ENCODE measurements around the gene ETS2.
"Not testable (repeated sequence)": the region's sequence is repeated elsewhere in the genome, so short reads cannot be mapped to it uniquely, and the experiment has no call there.

ETS2 gene

GRCh38 chr21:38818325-38818723 lies 12.6 kb downstream of the ETS2 start:
- DNase-seq (ENCODE audit: low read depth) = no peak

DNA sequence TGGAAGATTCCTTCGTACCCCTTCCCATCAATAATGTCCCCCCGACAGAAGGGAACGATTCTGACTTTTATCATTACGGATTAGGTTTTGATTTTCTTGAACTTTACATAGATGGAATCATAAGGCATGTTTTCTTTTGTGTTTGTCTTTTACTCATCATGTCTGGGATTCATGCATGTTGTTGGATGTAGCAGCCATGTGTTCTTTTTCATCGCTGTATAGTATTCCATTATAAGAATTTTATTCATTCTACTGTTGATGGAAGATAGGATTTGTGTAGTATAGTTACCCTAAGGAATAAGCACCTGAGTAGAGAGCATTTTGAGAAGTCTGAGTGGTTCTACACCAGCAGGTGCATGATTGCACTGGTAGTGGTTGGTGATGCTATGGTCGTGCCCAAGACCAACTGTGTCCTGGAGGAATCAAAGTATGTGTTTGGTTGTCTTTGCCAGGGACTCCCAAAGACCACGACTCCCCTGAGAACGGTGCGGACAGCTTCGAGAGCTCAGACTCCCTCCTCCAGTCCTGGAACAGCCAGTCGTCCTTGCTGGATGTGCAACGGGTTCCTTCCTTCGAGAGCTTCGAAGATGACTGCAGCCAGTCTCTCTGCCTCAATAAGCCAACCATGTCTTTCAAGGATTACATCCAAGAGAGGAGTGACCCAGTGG lies 13.5 kb downstream of the ETS2 start:
- DNase-seq (ENCODE audit: low read depth) = no peak

DNA sequence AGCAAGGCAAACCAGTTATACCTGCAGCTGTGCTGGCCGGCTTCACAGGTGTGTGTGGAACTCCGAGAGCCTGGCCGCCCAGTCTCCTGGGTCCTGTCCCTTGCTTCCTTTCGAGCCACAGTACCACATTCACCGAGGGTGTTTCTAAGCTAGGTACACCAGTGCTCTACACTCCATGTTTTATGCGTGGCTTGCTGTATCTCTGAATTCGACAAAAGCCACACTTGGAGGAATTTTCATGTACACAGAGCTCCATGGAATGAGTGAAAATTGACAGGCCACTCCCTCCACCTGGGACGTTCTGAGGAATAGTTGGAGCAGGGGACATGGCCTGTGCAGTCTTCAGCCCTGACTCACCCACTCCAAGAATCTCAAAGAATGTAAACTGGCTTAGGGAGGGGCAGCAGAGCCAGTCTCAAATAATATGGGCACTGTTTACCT lies 14.0 kb downstream of the ETS2 start:
- peak; percentile 82 for DNase-seq (ENCODE audit: low read depth)

DNA sequence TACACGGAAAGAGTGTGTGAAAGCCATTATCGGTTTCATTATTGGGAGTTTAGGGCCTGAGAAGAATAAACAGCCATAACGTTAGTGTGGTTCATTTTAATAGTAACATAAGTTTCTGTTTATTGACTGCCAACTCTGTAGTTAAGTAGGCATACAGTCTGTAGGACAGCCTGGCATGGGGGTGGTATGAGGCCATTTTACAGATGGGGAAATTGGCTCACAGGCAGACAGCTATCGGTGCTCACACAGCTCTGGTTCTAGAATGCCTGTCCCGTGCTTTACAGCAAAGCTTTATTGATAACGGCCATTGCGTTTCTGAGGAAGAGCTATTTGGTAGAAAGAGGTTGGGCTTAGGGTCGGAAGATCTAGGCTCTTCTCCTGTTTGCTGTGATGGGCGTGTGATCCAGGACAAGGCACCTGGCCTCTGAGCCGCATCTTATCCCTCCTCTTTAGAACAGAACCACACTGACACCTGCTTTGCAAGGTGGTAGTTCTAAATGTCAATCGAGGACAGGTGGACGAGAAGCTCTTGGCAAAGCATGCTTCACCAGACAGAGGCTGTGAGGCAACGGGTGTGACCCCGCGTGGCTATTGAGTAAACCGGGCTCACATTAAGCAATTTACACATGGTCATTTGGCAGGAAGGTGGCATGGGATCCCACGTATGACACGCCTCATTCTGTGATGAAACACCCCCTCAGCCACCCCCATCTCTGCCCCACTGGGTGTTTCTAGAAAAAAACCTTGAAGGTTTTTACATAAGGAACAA lies 14.9 kb downstream of the ETS2 start:
- no peak for DNase-seq (ENCODE audit: low read depth)

- DNase-seq (ENCODE audit: low read depth) = no peak
These were observed 15.5 kb downstream of the ETS2 start for GRCh38 chr21:38821248-38821647.

DNA sequence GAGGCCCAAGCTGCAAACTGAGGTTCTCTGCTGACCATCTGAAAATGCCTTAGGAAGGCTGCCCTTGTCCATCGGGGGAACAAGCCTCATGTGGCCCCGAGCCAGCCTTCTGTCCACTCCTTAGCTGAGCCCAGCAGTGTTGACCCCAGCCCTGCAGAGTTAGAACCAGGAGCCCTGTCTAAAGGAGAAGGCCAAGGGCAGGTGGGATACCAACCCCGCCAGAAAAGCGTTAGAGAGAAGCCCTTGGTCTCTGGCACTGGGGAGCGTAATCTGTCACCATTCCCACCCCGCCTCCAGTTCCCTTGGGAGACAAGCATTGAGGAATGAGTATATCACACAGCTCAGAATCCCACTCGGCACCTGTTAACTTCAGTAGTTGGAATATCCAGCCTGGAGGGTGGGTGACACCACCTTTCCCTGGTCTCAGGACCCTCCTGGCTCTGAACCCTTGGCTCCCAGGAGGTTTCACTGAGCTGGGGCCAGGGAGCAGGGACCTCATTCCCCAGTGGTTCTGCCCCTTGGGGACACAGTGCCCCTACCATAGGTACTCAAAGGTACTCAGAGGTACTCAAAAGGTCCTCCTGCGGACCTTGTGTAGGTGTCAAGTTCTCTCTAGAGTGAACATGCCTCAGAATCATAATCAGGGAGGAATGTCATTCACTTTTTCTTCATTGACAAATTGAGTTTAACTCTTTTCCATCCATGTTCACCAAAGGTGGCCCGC lies 16.4 kb downstream of the ETS2 start:
- no peak for DNase-seq (ENCODE audit: low read depth)

- DNase-seq (ENCODE audit: low read depth) = no peak
These were observed 17.1 kb downstream of the ETS2 start for GRCh38 chr21:38822778-38823238.

DNA sequence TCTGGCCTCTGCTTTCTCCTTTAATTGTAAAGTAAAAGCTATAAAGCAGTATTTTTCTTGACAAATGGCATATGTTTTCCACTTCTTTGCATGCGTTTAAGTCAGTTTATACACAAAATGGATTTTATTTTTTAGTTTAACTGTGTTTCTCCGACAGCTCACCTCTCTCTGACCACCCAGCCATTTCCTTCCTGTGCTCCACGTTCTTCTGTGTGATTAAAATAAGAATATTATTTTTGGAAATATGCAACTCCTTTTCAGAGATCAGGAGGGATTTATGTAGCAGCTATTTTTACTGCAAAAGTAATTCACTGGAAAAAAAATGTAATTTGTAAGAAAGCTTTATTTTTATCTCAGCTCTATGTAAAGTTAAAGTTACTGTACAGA lies 18.0 kb downstream of the ETS2 start:
- no peak for DNase-seq (ENCODE audit: low read depth)

DNA sequence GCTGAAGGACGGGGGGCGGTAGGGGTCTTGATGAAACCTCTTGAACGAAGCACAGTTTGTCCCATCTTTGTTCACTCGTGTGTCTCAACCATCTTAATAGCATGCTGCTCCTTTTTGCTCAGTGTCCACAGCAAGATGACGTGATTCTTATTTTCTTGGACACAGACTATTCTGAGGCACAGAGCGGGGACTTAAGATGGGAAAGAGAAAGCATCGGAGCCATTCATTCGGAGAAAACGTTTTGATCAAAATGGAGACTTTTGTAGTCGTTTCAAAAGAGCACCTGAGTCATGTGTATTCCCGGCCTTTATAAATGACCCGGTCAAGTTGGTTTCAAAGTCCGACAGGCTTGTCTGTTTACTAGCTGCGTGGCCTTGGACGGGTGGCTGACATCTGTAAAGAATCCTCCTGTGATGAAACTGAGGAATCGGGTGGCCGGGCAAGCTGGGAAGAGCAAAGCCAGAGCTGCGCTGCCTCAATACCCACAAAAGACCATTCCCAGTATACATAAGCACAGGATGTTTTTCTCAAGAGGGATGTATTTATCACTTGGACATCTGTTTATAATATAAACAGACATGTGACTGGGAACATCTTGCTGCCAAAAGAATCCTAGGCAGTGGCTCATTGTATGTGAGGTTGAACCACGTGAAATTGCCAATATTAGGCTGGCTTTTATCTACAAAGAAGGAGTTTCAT lies 18.5 kb downstream of the ETS2 start:
- DNase-seq (ENCODE audit: low read depth) = peak; percentile 70

DNA sequence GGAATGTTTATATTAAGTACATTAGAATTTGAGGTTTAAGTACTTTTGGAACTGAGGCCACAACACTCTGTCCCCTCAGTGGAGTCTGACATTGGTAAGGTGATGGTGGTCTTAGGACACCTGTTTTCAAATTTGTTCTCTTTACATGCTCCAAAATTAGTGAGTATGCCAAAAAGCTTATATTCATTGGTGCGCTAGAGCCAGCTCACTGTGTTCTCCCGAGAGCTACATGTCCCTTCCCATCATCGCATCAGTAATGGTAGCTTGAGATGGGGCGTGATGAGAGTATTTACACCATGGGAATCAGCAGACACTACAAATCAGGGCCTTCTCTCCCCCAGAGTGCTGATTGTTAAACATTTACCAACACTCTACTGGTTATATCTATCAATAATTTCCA lies 19.5 kb downstream of the ETS2 start:
- DNase-seq (ENCODE audit: low read depth) = no peak

DNA sequence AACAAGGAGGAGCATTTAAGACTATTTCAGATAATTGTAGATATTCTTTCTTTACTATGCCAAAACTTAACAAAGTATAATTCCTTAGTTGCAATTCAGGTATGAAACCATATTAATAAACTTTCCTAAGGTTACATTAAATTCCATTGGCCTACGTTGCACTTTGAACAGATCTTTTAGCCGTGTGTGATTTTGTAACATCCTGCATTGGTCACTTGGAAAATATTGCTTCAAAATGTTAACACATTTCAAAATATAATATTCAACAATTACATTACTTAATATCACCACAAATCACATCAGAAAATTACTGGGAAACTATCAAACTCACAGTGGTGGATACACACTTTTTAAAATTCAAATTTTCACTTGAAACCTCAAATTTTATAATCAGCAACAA lies 20.2 kb downstream of the ETS2 start:
- no peak for DNase-seq (ENCODE audit: low read depth)

DNA sequence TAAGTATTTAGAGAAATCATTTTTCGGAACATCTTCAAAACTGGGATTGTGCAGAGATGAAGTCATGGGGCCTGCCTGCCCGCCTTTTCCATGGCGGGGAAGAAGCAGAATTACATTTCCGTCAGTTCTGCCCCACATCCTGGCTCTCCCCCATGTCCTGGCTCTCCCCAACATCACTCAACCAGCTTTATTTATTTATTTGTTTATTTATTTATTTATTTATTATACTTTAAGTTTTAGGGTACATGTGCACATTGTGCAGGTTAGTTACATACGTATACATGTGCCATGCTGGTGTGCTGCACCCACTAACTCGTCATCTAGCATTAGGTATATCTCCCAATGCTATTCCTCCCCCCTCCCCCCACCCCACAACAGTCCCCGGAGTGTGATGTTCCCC lies 22.4 kb downstream of the ETS2 start:
- DNase-seq (ENCODE audit: low read depth) = not testable (repeated sequence)

- no peak for DNase-seq (ENCODE audit: low read depth)
These were observed 25.2 kb downstream of the ETS2 start for GRCh38 chr21:38830671-38831525.

DNA sequence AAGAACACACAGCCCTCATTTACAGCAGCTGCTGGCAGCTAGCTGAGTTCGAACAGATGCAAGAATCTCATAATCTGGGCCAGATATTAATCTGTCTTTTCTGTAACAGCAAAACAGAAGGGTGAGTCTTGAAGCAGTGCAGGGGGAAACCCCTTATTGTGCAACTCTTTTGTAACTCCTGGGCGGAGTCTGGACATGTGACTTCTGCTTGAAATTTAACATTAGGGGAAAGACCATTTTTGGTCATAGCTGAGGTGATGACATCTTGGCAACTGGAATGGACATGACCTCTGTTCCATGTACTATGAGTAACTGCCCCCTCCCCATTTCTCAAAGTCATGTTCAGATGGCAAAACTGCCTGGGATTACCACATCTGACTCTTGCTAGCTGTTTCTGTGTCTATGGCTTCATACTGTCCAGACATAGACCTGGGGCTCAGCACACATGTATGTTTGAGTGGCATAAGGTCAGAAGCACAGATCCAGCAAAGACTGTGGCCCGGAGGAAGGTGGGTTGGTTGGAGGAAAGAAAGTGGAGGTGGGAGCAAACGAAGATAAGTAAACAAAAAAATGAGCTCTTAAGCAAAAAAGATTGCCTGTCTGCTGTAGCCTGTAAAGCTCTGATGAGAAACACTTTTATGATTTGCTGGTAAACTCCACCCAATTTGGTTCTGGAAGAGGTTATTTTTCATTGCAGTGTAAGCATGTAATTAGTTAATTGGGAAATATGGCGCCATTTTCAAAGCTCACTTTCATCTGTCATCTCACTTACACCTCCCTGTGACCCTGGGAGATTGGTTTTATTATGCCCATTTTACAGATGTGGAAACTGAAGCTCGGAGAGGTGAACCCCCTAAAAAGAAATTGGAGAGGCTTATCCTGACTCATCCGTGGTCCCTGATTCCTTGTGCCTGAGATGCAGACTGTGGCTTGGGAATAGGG lies 26.1 kb downstream of the ETS2 start:
- peak; percentile 92 for DNase-seq (ENCODE audit: low read depth)

GRCh38 chr21:38832664-38833063 lies 26.9 kb downstream of the ETS2 start:
- DNase-seq (ENCODE audit: low read depth) = no peak

DNA sequence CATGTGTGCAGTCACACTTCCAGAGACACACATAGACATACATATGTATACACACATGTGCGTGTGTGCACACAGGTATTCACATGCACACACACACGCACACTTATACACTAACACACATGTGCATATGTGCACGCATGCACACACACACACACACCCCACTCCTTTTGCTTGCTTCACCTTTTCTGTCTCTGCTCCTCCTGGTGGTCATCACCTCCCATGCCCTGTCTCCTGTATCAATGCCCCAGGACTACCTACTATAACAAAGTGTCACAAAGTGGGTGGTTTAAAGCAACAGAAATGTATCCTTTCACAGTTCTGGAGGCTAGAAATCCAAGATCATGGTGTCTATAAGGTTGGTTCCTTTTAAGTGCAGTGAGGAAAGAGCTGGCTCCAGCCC lies 27.4 kb downstream of the ETS2 start:
- no peak for DNase-seq (ENCODE audit: low read depth)

- DNase-seq (ENCODE audit: low read depth) = no peak
These were observed 29.0 kb downstream of the ETS2 start for GRCh38 chr21:38834725-38835124.

GRCh38 chr21:38837806-38838461 lies 32.2 kb downstream of the ETS2 start:
- DNase-seq (ENCODE audit: low read depth) = no peak

- no peak for DNase-seq (ENCODE audit: low read depth)
These were observed 33.0 kb downstream of the ETS2 start for GRCh38 chr21:38838598-38839327.
